Measurements from ENCODE around the gene SEMA6A. TPM values are rescaled to one million over a fixed set of nuclear protein-coding genes. Genes with fewer than 3 reads are reported as not detected.

The SEMA6A gene
- polyA plus RNA-seq, 1 of the 3 experiments (the other 2 are of a cell fraction): 0.18 TPM

DNA sequence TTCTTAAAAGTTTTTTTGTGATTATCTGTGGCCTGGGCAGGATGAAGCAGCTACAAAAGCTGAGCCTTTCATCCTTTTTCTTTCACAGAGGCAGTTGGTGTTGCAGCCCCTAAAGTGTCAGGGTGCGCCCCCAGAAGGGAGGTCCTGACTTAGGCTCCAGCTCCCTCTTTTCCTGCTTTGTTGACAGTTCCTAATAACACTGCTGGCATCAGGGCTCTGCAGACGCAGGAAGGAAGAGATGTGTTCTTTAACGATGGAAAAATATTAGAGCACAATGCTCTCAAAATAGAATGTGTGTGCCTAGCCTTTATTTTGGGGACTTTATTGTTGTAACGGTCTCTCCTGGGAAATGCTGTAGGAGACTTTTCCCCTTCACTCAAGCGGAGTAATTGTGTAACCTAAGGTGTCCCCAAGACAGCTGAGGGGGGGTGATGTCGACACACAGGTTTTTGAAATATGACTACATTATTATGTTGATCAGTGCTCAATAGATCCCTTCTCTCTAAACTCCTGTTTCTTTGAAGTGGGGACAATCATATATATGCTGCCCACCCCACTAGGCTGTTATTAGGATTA, 135.6 kb downstream of the SEMA6A start:
- no peaks in the 10 kb centered on the region for H3K79me2 ChIP-seq (ENCODE audit: insufficient read depth)
- H3K4me1 ChIP-seq (ENCODE audit: control insufficient read depth in 1 of 2, insufficient read depth in 2 of 2, low read depth in 1 of 2, low read length in 1 of 2): peaks cover 0 to 42% of the 10 kb centered on the region in 2 experiments; a peak in 2 of 4 replicates
- ChIA-PET CTCF (no interaction called here), POLR2A (no interaction called here)
- no peak overlapping the region for H3K4me3 ChIP-seq (ENCODE audit: low read depth in 2 of 2, low read length in 1 of 2)
- WGBS (ENCODE audit: low lambda C conversion rate): 87% methylated on average over 6 of the region's 6 CpGs
- no peak overlapping the region for H3K27ac ChIP-seq (ENCODE audit: low read depth in 2 of 2, low read length in 1 of 2)
- no peak overlapping the region for H3K9ac ChIP-seq
- H3K27me3 ChIP-seq (ENCODE audit: insufficient read depth): no peaks in the 10 kb centered on the region
- DNase-seq: no peak
- H3K4me2 ChIP-seq: no peak overlapping the region
- H2AFZ ChIP-seq (ENCODE audit: low read depth): no peak overlapping the region
- H3K9me2 ChIP-seq: no peaks in the 10 kb centered on the region
- H3K36me3 ChIP-seq (replicated peaks in 1 of 2; ENCODE audit: control insufficient read depth in 1 of 2, insufficient read depth in 2 of 2, low read length in 1 of 2): no peaks in the 10 kb centered on the region
- no peak for TF ChIP-seq REST (IDR thresholded peaks at IDR 0.05; ENCODE audit: low read depth, low read length)
- TF ChIP-seq, protein P1, sequence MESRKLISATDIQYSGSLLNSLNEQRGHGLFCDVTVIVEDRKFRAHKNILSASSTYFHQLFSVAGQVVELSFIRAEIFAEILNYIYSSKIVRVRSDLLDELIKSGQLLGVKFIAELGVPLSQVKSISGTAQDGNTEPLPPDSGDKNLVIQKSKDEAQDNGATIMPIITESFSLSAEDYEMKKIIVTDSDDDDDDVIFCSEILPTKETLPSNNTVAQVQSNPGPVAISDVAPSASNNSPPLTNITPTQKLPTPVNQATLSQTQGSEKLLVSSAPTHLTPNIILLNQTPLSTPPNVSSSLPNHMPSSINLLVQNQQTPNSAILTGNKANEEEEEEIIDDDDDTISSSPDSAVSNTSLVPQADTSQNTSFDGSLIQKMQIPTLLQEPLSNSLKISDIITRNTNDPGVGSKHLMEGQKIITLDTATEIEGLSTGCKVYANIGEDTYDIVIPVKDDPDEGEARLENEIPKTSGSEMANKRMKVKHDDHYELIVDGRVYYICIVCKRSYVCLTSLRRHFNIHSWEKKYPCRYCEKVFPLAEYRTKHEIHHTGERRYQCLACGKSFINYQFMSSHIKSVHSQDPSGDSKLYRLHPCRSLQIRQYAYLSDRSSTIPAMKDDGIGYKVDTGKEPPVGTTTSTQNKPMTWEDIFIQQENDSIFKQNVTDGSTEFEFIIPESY (IDR thresholded peaks at IDR 0.05; ENCODE audit: borderline replicate concordance, low read depth): no peak
- no peak for TF ChIP-seq SIN3A (IDR thresholded peaks at IDR 0.05; ENCODE audit: borderline replicate concordance, low read depth, low read length)
- TF ChIP-seq FOXM1 (IDR thresholded peaks at IDR 0.05; ENCODE audit: low read depth): no peak
- TF ChIP-seq, protein P2, sequence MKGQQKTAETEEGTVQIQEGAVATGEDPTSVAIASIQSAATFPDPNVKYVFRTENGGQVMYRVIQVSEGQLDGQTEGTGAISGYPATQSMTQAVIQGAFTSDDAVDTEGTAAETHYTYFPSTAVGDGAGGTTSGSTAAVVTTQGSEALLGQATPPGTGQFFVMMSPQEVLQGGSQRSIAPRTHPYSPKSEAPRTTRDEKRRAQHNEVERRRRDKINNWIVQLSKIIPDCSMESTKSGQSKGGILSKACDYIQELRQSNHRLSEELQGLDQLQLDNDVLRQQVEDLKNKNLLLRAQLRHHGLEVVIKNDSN (IDR thresholded peaks at IDR 0.05; ENCODE audit: borderline replicate concordance, low read depth): no peak
- no peak for TF ChIP-seq FOSL2 (IDR thresholded peaks at IDR 0.05; ENCODE audit: borderline replicate concordance, low read depth)
- TF ChIP-seq GABPA (IDR thresholded peaks at IDR 0.05; ENCODE audit: low read depth): no peak
- TF ChIP-seq MXI1 (IDR thresholded peaks at IDR 0.05; ENCODE audit: low read depth, low read length): no peak
- H3F3A ChIP-seq (replicated peaks; ENCODE audit: insufficient read depth): no peaks in the 10 kb centered on the region
- no peaks in the 10 kb centered on the region for H4K20me1 ChIP-seq (ENCODE audit: insufficient read depth)
- H3K9me3 ChIP-seq: no peaks in the 10 kb centered on the region

- Histone ChIP-seq H3K4me1 (ENCODE audit: control insufficient read depth in 1 of 2, insufficient read depth in 2 of 2, low read depth in 1 of 2, low read length in 1 of 2) (peaks cover 0 to 40% of the 10 kb centered on the region in 2 experiments; a peak in 2 of 4 replicates), H4K20me1 (ENCODE audit: insufficient read depth) (no peaks in the 10 kb centered on the region), H3K9ac (no peak overlapping the region), H3F3A (replicated peaks; ENCODE audit: insufficient read depth) (no peaks in the 10 kb centered on the region), H3K27me3 (ENCODE audit: insufficient read depth) (no peaks in the 10 kb centered on the region), H3K9me2 (no peaks in the 10 kb centered on the region), H3K27ac (ENCODE audit: low read depth in 2 of 2, low read length in 1 of 2) (no peak overlapping the region), H3K79me2 (ENCODE audit: insufficient read depth) (no peaks in the 10 kb centered on the region), H3K4me2 (no peak overlapping the region), H3K4me3 (ENCODE audit: low read depth in 2 of 2, low read length in 1 of 2) (no peak overlapping the region), H2AFZ (ENCODE audit: low read depth) (no peak overlapping the region), H3K9me3 (no peaks in the 10 kb centered on the region), H3K36me3 (replicated peaks in 1 of 2; ENCODE audit: control insufficient read depth in 1 of 2, insufficient read depth in 2 of 2, low read length in 1 of 2) (no peaks in the 10 kb centered on the region)
- ChIA-PET CTCF (no interaction called here), POLR2A (no interaction called here)
- DNase-seq: no peak
- TF ChIP-seq FOXM1 (IDR thresholded peaks at IDR 0.05; ENCODE audit: low read depth): no peak
- TF ChIP-seq, protein P2 (IDR thresholded peaks at IDR 0.05; ENCODE audit: borderline replicate concordance, low read depth): no peak
- no peak for TF ChIP-seq FOXJ3 (CRISPR knock-in tag; IDR thresholded peaks at IDR 0.05)
- no peak for TF ChIP-seq REST (IDR thresholded peaks at IDR 0.05; ENCODE audit: low read depth, low read length)
- no peak for TF ChIP-seq TAF1 (IDR thresholded peaks at IDR 0.05; ENCODE audit: borderline replicate concordance, low read depth, low read length)
- no peak for TF ChIP-seq NFIC (IDR thresholded peaks at IDR 0.05; ENCODE audit: borderline replicate concordance)
- TF ChIP-seq TCF12 (IDR thresholded peaks at IDR 0.05): no peak
- no peak for TF ChIP-seq GABPA (IDR thresholded peaks at IDR 0.05; ENCODE audit: low read depth)
- no peak for TF ChIP-seq NRF1 (IDR thresholded peaks at IDR 0.05; ENCODE audit: low read depth, low read length)
- no peak for TF ChIP-seq TEAD4 (IDR thresholded peaks at IDR 0.05; ENCODE audit: borderline replicate concordance, insufficient read depth)
Observed at GRCh38 chr5:116437922-116438578, 136.6 kb downstream of the SEMA6A start.
